Activated T-helper 1 cell treated with anti-CD3 and anti-CD28 coated beads, Interleukin-12 subunit alpha, Interleukin-12 subunit beta, Interleukin-2, Interleukin-4 antibody, amounts not matched to agents 30 ng/mL and 10 ng/mL and 1 ng/mL, durations not matched to agents 14 hours and 24 hours and 36 hours (primary cell): ENCODE measurements around the gene ZC3H7B. TPM values are rescaled to one million over a fixed set of nuclear protein-coding genes. Genes with fewer than 3 reads are reported as not detected.
"Not testable (repeated sequence)": the region's sequence is repeated elsewhere in the genome, so short reads cannot be mapped to it uniquely, and the experiment has no call there.

Experiments
- DNase-seq: peaks from one replicate; pipeline ENCODE4 v3.0.0; 2021; ENCODE audit warnings: low spot score
- H3K27ac Mint-ChIP-seq: one replicate; pipeline ENCODE4 v1.8.0; 2021; ENCODE audit warnings: mild to moderate bottlenecking, mixed read lengths
- H3K27me3 Mint-ChIP-seq: one replicate; pipeline ENCODE4 v1.8.0; 2022; ENCODE audit warnings: mild to moderate bottlenecking, moderate library complexity, mixed read lengths; ENCODE audit not compliant: insufficient read depth
- H3K36me3 Mint-ChIP-seq: one replicate; pipeline ENCODE4 v1.8.0; 2021; ENCODE audit warnings: low read depth, mixed read lengths
- H3K4me1 Mint-ChIP-seq: one replicate; pipeline ENCODE4 v1.8.0; 2021; ENCODE audit warnings: low read depth, mixed read lengths
- H3K4me3 Mint-ChIP-seq: one replicate; pipeline ENCODE4 v1.8.0; 2021; ENCODE audit warnings: mild to moderate bottlenecking, moderate library complexity, mixed read lengths
- H3K9me3 Mint-ChIP-seq: one replicate; pipeline ENCODE4 v1.8.0; 2021; ENCODE audit warnings: mixed read lengths
- intact Hi-C: fragments of 100-400 bp; cut with micrococcal nuclease; formaldehyde crosslinking; loops from one replicate; pipeline ENCODE4 v1.15.1; 2024
- total RNA-seq: library from RNA; stranded (reverse); gene quantifications from 2 replicates; pipeline ENCODE4 v1.2.3, GENCODE V29; 2022

The ZC3H7B gene
- total RNA-seq = 77.1 and 79.0 TPM in 2 replicates

DNA sequence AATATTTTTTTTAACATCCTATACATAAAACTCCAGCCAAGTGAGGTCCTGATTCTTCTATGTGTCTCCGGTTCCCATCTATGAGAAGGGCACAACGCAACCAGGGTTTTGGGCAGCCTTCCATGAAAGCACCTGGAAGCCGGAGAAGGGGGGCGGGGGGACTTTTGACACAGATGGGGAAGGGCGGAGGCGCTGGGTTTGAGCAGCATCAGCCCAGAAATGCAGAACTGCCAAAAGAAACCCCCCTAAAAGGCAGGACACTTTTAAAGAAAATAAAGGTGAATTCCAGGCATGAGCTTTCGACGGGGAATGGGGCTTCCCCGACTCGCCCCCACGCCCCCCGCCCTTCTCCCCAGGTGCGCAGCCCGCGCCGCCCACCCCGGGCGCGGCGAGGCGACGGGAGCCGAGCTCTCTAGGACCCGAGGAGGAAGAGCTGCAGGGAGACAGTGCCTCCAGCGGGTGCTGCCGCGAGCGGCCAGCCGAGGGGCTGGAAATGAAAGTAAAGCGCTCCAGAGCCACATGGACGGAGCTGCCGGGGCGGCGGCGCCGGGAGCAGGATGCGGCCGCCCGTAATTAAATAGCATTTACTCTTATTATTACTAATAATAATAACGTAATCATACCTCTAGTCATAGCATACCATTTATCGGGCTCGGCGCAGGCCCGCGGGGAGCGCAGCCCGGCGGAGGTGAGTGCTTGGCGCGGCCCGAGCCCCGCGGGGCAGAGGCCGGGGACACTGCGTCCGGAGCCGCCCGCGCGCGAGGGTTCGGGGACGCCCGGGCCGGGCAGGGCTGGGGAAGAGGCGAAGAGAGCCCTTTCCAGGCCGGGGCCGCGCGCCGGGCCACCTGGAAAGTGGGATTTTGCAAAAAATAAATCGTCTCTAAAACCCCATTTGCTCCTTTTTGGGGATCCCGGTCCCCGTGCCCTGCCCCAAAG, at the start of gene ZC3H7B:
TSS of gene ZC3H7B (plus strand) at position 441 of the 936 bp plus-strand sequence. CDS start 19,136 bp downstream, outside the sequence.
- Mint-ChIP-seq H3K27ac (peak within 1 kb of the TSS; percentile 82), H3K36me3 (peaks cover 11% of the 10 kb centered on the region), H3K4me3 (peak within 1 kb of the TSS; percentile 87), H3K27me3 (no peaks in the 10 kb centered on the region), H3K4me1 (peaks cover 36% of the 10 kb centered on the region), H3K9me3 (no peaks in the 10 kb centered on the region)
- DNase-seq = peak; percentile 81
- intact Hi-C loops = loop anchor here (1.0 to 5.0 kb wide), 4 partner anchors 15 to 444 kb away; partner anchors contain the start of genes EP300, RANGAP1, ST13 and TEF

- no peak for DNase-seq
- Mint-ChIP-seq H3K27ac (no peak overlapping the region), H3K27me3 (no peaks in the 10 kb centered on the region), H3K4me1 (no peaks in the 10 kb centered on the region), H3K4me3 (no peak overlapping the region), H3K9me3 (no peaks in the 10 kb centered on the region), H3K36me3 (peaks cover 34% of the 10 kb centered on the region)
- intact Hi-C loops = no loop called here
Measured at GRCh38 chr22:41252365-41252764, 49.0 kb upstream of the ZC3H7B start.

GRCh38 chr22:41254230-41254629, 47.1 kb upstream of the ZC3H7B start:
- Mint-ChIP-seq H3K9me3 (no peaks in the 10 kb centered on the region), H3K4me3 (no peak overlapping the region), H3K27me3 (no peaks in the 10 kb centered on the region), H3K27ac (no peak overlapping the region), H3K36me3 (peaks cover 36% of the 10 kb centered on the region), H3K4me1 (no peaks in the 10 kb centered on the region)
- DNase-seq = no peak
- intact Hi-C loops = no loop called here

DNA sequence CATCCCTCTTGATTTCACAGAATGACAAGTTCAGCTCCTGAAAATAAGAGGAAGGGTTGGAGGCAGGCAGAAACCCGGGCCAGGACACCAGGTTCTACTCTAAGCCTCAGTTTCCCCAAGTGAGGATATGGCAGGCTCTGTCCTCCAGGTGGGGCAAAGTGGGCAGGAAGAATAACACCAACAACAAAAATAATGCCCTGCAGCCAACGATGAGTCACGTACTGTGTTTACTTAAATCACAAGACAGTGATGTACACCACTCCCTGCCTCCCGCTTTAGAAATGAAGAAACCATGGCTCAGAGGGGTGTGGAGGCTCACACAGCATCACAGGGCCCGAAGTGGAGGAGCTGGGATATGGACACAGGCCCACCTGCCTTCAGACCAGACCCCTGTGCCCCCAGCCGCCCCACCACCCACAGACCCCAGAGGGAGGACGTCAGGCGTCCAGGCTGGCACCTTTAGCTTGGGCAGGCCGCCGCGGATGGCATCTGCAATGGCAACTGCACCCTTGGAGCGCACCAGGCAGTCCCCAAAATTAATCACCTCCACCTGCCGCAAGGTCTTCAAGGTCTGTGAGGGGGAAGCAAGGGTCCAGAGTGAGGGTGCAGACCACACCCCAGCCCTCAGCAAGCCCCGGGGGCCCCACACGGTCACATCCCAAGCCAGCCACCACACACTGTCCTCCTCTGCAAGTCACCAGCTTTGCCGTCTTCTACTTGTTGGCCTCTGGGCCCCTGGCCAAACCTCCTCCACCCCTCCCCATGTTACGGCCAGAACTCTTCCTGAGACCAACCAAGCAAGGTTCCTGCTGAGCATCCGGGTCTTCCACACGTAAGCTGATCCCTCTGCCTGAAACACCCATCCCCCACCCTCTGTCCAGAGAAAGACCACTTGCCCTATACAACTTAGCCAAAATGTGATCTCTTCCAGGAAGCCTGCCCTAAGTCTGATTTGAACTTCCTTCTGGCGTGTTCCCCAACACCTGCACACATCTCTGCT, 44.8 kb upstream of the ZC3H7B start:
- intact Hi-C loops = no loop called here
- Mint-ChIP-seq H3K9me3 (no peaks in the 10 kb centered on the region), H3K4me3 (no peak overlapping the region), H3K36me3 (peaks cover 24% of the 10 kb centered on the region), H3K27ac (no peak overlapping the region), H3K4me1 (no peaks in the 10 kb centered on the region), H3K27me3 (no peaks in the 10 kb centered on the region)
- DNase-seq = no peak

DNA sequence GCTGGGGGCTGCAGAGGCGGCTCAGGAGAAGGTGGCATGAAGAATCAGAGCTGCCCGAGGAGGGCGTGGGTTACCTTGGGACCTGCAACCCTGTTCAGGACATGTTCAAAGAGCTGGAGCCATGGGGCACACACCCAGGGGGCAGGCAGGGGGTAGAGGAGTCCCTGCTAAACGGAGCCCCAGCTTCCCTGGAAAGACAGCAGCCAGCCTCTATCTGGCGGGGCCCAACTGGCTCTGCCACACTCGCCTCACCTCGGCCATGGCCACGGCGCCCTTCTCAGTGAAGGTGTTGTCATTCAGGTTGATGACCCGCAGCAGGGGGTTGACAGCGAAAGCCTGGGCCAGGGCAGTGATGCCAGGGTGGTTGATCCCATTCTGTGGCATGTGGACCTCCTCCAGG, 43.6 kb upstream of the ZC3H7B start:
- H3K4me3 Mint-ChIP-seq = no peak overlapping the region
- H3K4me1 Mint-ChIP-seq = no peaks in the 10 kb centered on the region
- H3K27ac Mint-ChIP-seq = no peak overlapping the region
- no peaks in the 10 kb centered on the region for H3K9me3 Mint-ChIP-seq
- no peak for DNase-seq
- intact Hi-C loops = no loop called here
- no peaks in the 10 kb centered on the region for H3K27me3 Mint-ChIP-seq
- peaks cover 24% of the 10 kb centered on the region for H3K36me3 Mint-ChIP-seq

DNA sequence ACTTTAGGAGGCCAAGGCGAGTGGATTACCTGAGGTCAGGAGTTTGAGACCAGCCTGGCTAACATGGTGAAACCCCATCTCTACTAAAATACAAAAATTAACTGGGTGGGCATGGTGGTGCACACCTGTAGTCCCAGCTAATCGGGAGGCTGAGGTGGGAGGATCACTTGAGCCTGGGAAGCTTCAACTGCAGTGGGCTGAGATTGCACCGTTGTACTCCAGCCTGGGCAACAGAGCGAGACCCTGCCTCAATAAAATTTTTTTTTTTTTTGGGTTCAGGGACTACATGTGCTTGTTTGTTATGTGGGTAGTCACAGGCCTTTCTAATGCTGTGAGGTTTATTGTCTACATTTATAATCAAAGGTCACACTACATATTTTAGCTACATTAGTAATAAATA, 41.6 kb upstream of the ZC3H7B start:
- H3K27ac Mint-ChIP-seq, H3K9me3 Mint-ChIP-seq, H3K4me3 Mint-ChIP-seq, H3K27me3 Mint-ChIP-seq, H3K4me1 Mint-ChIP-seq, DNase-seq, intact Hi-C loops: not testable (repeated sequence)
- H3K36me3 Mint-ChIP-seq = peaks cover 24% of the 10 kb centered on the region

DNA sequence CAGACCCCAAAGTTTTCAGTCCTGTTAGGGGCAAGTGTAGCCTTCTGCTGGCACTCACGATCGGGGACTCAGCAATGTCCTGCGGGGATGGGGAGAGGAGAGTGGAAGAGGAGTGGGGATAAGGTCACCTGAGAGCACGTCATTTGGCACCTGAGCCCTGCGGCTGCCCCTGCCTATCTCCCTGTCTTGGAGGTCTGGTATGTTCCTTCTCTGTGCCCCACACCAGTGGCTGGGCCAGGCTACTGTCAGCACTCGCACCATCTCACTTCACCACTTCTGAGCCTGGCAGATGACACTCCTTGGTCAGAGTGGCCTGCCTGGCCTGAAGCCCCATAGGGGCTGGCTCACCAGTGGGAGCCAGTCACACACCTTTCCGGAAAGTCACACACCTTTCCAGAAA, 40.5 kb upstream of the ZC3H7B start:
- H3K27me3 Mint-ChIP-seq = no peaks in the 10 kb centered on the region
- H3K27ac Mint-ChIP-seq = no peak overlapping the region
- H3K4me3 Mint-ChIP-seq = no peak overlapping the region
- no peaks in the 10 kb centered on the region for H3K9me3 Mint-ChIP-seq
- H3K4me1 Mint-ChIP-seq = no peaks in the 10 kb centered on the region
- H3K36me3 Mint-ChIP-seq = peaks cover 31% of the 10 kb centered on the region
- DNase-seq = no peak
- intact Hi-C loops = no loop called here

DNA sequence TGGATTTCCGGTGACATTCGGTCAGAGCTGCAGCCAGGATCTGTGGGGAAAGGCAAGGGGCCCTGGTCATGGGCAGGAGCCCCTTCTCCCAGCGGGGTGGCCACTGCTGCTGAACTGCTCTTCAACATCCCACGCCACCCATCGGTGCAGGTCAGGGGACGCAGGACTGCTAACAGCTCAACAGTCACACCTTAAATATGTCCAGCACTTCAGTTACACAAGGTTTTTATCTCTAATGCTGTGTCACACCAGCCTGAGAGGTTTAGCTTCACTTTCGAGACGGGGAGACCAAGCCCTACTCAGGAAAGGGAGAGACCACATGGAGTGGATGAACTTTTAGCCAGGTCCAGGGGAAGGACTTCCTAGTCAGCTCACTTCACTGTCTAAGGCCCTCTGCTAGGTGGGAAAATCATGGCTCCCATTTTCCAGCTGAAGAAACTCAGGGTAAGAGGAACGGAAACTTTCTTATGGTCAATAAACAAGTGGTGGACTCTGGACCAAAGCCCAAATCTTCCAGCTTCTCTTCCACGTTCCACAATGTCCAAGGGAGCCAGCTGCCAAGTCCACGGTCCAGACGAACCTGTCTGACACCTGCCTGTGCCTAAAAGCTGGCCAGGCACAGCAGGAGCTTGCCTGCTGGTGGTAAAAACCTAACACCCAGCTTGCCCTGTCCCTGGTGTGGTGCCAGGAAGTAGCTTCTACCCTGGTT, 39.6 kb upstream of the ZC3H7B start:
- H3K27ac Mint-ChIP-seq = no peak overlapping the region
- intact Hi-C loops = no loop called here

GRCh38 chr22:41262250-41262765, 39.0 kb upstream of the ZC3H7B start:
- no peaks in the 10 kb centered on the region for H3K27me3 Mint-ChIP-seq
- no peaks in the 10 kb centered on the region for H3K4me1 Mint-ChIP-seq
- H3K4me3 Mint-ChIP-seq = no peak overlapping the region
- peaks cover 28% of the 10 kb centered on the region for H3K36me3 Mint-ChIP-seq
- intact Hi-C loops = no loop called here
- DNase-seq = no peak
- no peaks in the 10 kb centered on the region for H3K9me3 Mint-ChIP-seq
- no peak overlapping the region for H3K27ac Mint-ChIP-seq

More for the DNA sequence above, 39.6 kb upstream of the ZC3H7B start:
- no peak for DNase-seq
- Mint-ChIP-seq H3K36me3 (peaks cover 31% of the 10 kb centered on the region), H3K4me1 (no peaks in the 10 kb centered on the region), H3K27me3 (no peaks in the 10 kb centered on the region), H3K4me3 (no peak overlapping the region), H3K9me3 (no peaks in the 10 kb centered on the region)

DNA sequence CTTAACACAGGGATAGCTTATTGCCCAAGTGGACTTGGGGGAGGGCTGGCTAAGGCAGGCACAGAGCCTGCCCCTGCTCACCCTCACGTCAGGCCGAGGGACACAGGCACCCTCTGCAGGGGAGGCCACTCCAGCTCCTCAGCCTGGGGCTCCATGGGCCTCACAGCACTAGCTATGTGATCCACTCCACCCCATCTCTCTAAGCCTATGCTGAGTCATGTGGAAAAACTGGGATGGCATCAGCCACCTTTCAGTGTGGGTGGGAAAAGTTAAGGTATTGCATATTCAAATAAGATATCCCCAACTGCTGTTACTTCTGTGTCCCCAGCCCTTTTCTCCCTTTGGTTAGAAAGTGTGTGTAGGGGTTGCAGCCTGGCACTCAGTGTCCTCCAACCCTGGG, 37.6 kb upstream of the ZC3H7B start:
- no peak overlapping the region for H3K4me3 Mint-ChIP-seq
- intact Hi-C loops = no loop called here
- H3K9me3 Mint-ChIP-seq = no peaks in the 10 kb centered on the region
- no peak overlapping the region for H3K27ac Mint-ChIP-seq
- peaks cover 31% of the 10 kb centered on the region for H3K36me3 Mint-ChIP-seq
- H3K27me3 Mint-ChIP-seq = no peaks in the 10 kb centered on the region
- H3K4me1 Mint-ChIP-seq = no peaks in the 10 kb centered on the region
- no peak for DNase-seq

DNA sequence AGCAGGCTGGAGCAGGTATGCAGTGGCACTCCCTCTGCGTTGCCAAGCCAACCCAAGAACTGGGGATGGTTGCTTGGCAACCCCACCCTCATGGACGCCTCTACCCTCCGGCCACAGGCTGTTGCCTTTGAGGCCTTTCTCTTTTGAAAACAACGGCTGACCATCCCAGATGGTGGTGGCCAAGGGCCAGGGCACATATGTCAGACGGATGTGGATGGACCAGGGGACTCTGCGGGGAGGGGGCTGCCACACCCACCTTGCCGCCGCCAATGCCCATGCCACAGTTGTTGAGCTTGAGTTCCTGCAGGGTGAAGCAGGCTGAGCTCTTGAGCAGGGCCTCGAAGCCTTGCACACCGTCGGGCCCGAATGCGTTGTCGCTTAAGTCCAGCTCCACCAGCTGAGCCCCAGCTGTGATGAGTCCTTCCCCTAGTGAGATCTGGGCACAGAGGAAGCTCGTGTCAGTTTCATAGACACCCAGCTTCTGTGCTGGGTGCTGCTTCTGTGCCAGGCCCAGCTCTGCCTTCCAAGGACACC, 36.9 kb upstream of the ZC3H7B start:
- H3K4me1 Mint-ChIP-seq = no peaks in the 10 kb centered on the region
- no peaks in the 10 kb centered on the region for H3K9me3 Mint-ChIP-seq
- intact Hi-C loops = no loop called here
- H3K27me3 Mint-ChIP-seq = no peaks in the 10 kb centered on the region
- peaks cover 31% of the 10 kb centered on the region for H3K36me3 Mint-ChIP-seq
- no peak overlapping the region for H3K4me3 Mint-ChIP-seq
- no peak for DNase-seq
- no peak overlapping the region for H3K27ac Mint-ChIP-seq

- peaks cover 35% of the 10 kb centered on the region for H3K36me3 Mint-ChIP-seq
Measured at GRCh38 chr22:41267958-41268357, 33.4 kb upstream of the ZC3H7B start.

More at GRCh38 chr22:41267958-41268357, 33.4 kb upstream of the ZC3H7B start:
- no peak for DNase-seq
- no peaks in the 10 kb centered on the region for H3K9me3 Mint-ChIP-seq
- no peaks in the 10 kb centered on the region for H3K4me1 Mint-ChIP-seq
- intact Hi-C loops = no loop called here
- no peaks in the 10 kb centered on the region for H3K27me3 Mint-ChIP-seq
- no peak overlapping the region for H3K27ac Mint-ChIP-seq
- no peak overlapping the region for H3K4me3 Mint-ChIP-seq
